PFSK-1 (cell line): ENCODE measurements around the gene TMOD2.

Experiments
- FOXP2 ChIP-seq: optimal IDR thresholded peaks from 2 replicates; pipeline ENCODE3; 2011; ENCODE audit warnings: borderline replicate concordance, control low read depth, inconsistent platforms; ENCODE audit not compliant: insufficient read depth; ENCODE audit errors: extremely low read length, extremely low read depth
- POLR2AphosphoS5 ChIP-seq: IDR thresholded peaks from 2 replicates; pipeline ENCODE4 v1.6.1; 2012; ENCODE audit warnings: low read depth, mild to moderate bottlenecking, control low read depth, low read length, moderate library complexity
- SIN3A ChIP-seq: IDR thresholded peaks from 2 replicates; pipeline ENCODE4 v1.6.1; 2012; ENCODE audit warnings: mild to moderate bottlenecking, low read length, moderate library complexity, borderline replicate concordance; ENCODE audit not compliant: insufficient read depth
- TAF1 ChIP-seq: IDR thresholded peaks from 2 replicates; pipeline ENCODE4 v1.6.1; 2012; ENCODE audit warnings: low read length, control low read depth, borderline replicate concordance; ENCODE audit not compliant: insufficient read depth
- TF ChIP-seq, protein P1 (sequence below), 2 experiments: IDR thresholded peaks; 2 replicates each; pipeline versions ENCODE4 v1.6.1 to v1.8.0; 2011 to 2012; ENCODE audit warnings: low read depth in 2 of 2, low read length in 2 of 2, control low read depth in 1 of 2, inconsistent platforms in 1 of 2, mild to moderate bottlenecking in 1 of 2, moderate library complexity in 1 of 2; ENCODE audit not compliant: insufficient read depth in 1 of 2

Gene TMOD2

DNA sequence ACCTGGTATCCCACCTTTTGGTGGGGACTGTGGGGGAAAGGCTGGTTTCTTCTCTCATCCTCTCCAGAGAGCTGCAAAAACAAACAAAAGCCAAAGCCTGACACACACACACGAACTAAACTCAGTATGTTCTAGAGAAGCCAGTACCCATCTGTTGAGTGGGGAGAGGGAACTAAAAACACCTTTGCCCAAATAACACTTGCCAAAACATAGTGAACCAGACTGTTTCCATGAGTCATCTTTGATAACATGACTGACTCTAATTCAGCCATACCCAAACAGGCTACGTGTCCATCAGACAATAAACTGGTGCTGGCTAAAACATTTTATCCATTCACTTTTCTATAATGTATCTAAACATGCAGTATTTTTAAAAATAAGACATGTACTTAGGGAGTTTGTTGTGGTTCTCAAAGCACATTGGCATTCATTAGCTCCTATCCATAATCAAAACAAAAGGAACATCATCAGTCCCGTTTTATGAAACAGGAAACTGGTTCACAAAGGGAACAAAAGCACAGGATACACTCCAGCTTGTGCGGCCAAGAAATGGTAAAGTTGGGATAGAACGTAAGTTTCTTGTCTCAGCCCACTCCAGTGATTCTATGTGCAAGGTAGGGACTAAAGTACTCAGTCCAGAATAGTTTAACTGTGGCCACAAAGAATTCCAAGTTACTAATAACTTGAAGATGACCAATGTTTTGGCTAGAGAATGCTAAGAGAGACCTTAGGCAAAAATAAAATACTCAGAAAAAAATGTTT, 30.0 kb upstream of the TMOD2 start:
- TF ChIP-seq POLR2AphosphoS5 (no peak), TAF1 (no peak), FOXP2 (no peak), SIN3A (no peak)
- TF ChIP-seq, protein P1, sequence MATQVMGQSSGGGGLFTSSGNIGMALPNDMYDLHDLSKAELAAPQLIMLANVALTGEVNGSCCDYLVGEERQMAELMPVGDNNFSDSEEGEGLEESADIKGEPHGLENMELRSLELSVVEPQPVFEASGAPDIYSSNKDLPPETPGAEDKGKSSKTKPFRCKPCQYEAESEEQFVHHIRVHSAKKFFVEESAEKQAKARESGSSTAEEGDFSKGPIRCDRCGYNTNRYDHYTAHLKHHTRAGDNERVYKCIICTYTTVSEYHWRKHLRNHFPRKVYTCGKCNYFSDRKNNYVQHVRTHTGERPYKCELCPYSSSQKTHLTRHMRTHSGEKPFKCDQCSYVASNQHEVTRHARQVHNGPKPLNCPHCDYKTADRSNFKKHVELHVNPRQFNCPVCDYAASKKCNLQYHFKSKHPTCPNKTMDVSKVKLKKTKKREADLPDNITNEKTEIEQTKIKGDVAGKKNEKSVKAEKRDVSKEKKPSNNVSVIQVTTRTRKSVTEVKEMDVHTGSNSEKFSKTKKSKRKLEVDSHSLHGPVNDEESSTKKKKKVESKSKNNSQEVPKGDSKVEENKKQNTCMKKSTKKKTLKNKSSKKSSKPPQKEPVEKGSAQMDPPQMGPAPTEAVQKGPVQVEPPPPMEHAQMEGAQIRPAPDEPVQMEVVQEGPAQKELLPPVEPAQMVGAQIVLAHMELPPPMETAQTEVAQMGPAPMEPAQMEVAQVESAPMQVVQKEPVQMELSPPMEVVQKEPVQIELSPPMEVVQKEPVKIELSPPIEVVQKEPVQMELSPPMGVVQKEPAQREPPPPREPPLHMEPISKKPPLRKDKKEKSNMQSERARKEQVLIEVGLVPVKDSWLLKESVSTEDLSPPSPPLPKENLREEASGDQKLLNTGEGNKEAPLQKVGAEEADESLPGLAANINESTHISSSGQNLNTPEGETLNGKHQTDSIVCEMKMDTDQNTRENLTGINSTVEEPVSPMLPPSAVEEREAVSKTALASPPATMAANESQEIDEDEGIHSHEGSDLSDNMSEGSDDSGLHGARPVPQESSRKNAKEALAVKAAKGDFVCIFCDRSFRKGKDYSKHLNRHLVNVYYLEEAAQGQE (IDR thresholded peaks at IDR 0.05; ENCODE audit: insufficient read depth in 1 of 2, low read depth in 2 of 2, low read length in 2 of 2): no peak

DNA sequence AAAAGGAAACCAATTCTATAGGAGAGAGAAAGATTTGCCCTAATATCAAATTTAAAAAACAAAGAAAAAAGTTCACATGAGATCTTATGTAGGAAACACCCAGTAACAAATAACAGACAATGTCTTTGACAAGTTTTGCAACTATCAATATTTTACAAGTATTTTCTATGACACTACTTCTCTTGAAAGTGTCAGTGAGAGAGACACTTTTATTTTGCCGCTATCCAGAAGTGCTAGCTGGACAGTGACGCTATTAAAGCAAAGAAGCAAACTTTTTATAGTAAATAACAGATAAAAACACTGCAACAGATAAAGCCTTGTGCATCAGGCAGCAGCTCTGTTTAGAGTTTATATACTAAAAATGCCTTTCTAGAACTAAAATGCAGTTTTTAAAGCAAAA, 27.2 kb upstream of the TMOD2 start:
- TF ChIP-seq, protein P1 (IDR thresholded peaks at IDR 0.05; ENCODE audit: insufficient read depth in 1 of 2, low read depth in 2 of 2, low read length in 2 of 2): no peak
- TF ChIP-seq TAF1: no peak
- no peak for TF ChIP-seq POLR2AphosphoS5
- no peak for TF ChIP-seq FOXP2
- no peak for TF ChIP-seq SIN3A

DNA sequence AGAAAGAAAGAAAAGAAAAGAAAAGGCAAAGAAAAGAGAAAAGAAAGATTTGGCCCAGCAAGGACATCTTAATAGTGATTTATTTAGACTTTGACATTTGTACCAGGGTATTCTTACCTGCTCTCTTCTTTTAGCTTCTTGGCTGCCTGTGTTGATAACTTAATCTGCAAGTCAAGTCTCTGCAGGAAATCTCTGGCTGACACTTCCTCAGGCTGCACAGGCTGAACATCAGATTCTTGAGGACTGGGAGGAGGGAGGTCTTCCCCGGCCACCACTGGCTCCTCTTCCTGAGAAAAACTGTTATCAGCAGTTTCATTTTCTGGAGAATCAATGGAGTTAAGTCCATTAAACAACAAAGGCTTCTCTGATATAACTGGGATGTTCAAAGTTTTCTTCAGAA, 26.7 kb upstream of the TMOD2 start:
- TF ChIP-seq FOXP2: no peak
- no peak for TF ChIP-seq TAF1
- TF ChIP-seq POLR2AphosphoS5: no peak

DNA sequence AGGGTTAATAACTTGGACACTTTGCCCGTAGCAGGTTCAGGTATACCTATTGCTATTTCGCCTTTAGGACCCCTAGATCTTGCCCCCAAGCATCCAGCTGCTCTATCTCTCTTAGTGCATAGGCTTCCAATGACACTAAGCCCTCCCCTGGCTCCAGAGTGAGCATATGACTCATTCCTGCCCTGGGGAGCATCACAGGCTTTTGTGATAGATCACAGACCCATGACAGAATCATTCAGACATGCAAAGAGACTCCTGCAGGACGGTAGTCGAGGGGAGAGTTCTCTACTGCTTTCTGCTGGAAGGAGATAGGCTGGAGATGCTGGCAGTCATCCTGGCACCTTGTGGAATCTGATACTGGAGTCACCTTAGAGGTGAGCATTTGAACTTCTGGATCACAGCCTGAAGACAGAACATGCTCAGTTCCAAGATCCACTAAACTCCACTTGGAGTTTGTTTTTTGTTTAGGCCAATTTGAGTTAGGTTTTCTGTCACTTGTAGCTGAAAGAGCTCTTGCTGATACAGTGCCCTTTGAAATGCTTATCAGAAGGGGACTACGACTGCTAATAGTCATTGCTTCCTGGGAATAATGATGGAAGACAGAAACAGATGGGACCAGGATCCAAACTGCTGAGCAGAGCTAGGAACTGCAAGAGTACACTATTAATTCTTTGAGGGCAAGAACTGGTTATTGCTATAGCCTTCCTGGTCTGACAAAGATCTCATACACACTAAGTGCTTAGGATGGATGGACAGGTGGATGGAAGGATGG, 24.9 kb upstream of the TMOD2 start:
- no peak for TF ChIP-seq POLR2AphosphoS5
- TF ChIP-seq, protein P1 (IDR thresholded peaks at IDR 0.05; ENCODE audit: insufficient read depth in 1 of 2, low read depth in 2 of 2, low read length in 2 of 2): no peak
- TF ChIP-seq SIN3A: no peak
- TF ChIP-seq TAF1: no peak
- no peak for TF ChIP-seq FOXP2

DNA sequence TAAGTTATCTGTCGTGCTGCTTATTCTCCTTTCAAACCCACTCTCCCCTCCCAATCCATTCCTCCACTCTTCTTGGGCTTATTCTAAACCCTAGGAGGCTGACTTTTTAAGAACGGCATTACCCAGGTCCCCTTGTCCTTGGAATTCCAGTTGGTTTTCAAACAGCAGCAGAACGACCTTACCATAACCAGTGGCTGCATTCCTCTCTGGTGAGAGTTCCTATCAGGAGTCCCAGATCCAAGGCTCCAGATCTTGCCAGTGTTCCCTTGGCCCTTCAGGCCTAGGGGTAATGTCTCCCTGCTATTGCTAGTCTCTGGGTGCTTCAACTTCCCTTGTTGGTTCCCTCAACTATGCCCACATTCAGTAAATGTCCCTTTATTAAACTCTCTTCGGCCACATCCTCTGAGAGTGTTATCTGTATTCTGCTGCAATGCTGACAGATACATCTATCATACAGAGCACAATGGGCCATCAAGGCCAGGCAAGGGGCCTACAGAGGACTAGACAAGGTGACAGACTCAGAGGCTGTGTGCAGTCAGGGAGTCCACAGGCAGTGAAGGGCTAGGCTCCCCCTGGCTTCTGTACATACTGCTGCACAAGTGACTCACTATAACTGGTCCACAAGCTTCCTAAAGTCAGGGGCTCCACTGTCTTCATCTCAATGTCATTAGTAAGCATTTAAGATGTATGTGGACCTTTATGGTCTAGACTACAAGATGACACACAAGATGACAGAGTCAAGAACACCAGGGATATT, 24.1 kb upstream of the TMOD2 start:
- TF ChIP-seq TAF1 (no peak), SIN3A (no peak), FOXP2 (no peak), POLR2AphosphoS5 (no peak)
- TF ChIP-seq, protein P1 (IDR thresholded peaks at IDR 0.05; ENCODE audit: insufficient read depth in 1 of 2, low read depth in 2 of 2, low read length in 2 of 2): no peak
